ENCODE measurements around the gene HOXA2.

The HOXA2 gene

GRCh38 chr7:27111042-27111750, 8.7 kb upstream of the HOXA2 start:
- no peak for DNase-seq

GRCh38 chr7:27110186-27111031, 7.9 kb upstream of the HOXA2 start:
- no peak for DNase-seq

GRCh38 chr7:27109466-27110185, 7.1 kb upstream of the HOXA2 start:
- DNase-seq = no peak

GRCh38 chr7:27108390-27109127, 6.1 kb upstream of the HOXA2 start:
- DNase-seq = no peak

- DNase-seq = no peak
Measured at GRCh38 chr7:27107391-27108381, 5.2 kb upstream of the HOXA2 start.

- DNase-seq = no peak
Measured at GRCh38 chr7:27106901-27107240, 4.4 kb upstream of the HOXA2 start.

GRCh38 chr7:27106181-27106900, 3.9 kb upstream of the HOXA2 start:
- DNase-seq = no peak

- DNase-seq = no peak
Measured at GRCh38 chr7:27105301-27106031, 3.0 kb upstream of the HOXA2 start.

GRCh38 chr7:27104341-27105058, 2.0 kb upstream of the HOXA2 start:
- no peak for DNase-seq

- no peak for DNase-seq
Measured at GRCh38 chr7:27103489-27104226, 1.2 kb upstream of the HOXA2 start.

- peak; percentile 19 for DNase-seq
Measured at GRCh38 chr7:27101957-27102580, 414 bp downstream of the HOXA2 start.

- DNase-seq = no peak
Measured at GRCh38 chr7:27101171-27101956, 1.1 kb downstream of the HOXA2 start.

GRCh38 chr7:27100694-27101170, 1.8 kb downstream of the HOXA2 start:
- no peak for DNase-seq

GRCh38 chr7:27099453-27100370, 2.8 kb downstream of the HOXA2 start:
- DNase-seq = no peak

- DNase-seq = peak; percentile 27
Measured at GRCh38 chr7:27098578-27099451, 3.7 kb downstream of the HOXA2 start.
